Hematopoietic multipotent progenitor cell treated with erythropoietin and hydrocortisone succinate and interleukin-3 and kit ligand, for 15 days (in vitro differentiated cells): ENCODE results near the gene KCTD18.

ENCODE experiments used
- DNase-seq: peaks from one replicate; pipeline ENCODE4 v3.0.0-alpha.2; 2015; ENCODE audit warnings: low spot score

The KCTD18 gene

DNA sequence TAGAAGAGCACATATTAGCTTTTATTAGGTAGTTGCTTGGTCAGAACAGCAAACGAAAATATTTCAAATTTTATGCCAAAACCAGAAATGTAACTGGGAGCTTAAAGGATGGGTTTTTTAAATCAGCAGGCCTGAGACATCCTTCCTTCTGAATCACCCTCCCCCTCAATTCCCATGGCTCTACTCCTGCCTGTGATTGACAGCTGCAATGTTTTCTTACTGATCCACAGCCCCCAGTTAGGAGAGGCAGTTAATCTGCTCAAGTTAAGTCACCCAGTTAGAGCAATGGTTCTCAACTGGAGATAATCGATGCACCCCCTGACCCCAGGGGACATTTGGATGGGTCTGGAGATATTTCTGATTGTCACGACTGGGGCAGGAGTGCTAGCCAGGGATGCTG, 24.9 kb downstream of the KCTD18 start:
- no peak for DNase-seq

DNA sequence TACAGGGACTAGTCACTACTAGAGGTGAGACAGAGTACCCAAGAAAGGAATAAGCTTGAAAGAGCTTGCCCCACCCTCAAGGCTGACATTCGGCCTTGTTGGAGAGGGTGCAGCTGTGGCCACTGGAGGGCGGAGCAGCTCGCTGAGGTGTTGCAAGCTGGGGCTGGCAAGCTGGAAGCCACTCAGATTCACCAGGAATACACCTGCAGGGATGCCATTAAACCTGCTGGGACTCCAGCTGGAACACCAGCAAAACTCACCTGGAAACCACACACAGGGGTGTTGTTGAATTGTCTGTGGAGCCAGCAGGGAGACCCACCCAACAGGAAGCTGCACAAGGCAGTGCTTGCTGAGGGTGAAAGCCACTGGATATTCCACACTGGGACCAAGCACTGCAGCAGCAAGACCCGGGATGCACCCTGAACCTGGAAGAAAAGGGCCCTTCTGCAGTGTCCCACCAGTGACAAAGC, 26.1 kb downstream of the KCTD18 start:
- DNase-seq = peak; percentile 11

DNA sequence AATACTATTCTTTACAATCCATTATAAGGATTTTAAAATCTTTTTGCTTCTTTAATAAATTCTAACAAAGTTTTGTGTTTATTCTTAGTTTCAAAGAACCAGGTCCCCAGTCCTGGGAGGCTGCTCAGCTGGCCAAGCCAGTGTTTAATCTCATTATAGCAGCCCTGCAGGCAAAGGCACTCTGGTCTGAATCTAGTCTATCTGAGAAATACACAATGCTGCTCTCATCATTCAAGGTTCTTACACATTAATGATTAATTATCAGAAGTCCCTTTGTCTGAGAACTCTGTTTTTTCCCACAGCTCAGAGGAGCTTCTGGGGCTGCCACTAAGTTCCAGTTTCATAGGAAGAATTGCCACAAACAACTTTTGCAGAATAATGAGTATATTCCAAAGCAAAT, 27.7 kb downstream of the KCTD18 start:
- no peak for DNase-seq

DNA sequence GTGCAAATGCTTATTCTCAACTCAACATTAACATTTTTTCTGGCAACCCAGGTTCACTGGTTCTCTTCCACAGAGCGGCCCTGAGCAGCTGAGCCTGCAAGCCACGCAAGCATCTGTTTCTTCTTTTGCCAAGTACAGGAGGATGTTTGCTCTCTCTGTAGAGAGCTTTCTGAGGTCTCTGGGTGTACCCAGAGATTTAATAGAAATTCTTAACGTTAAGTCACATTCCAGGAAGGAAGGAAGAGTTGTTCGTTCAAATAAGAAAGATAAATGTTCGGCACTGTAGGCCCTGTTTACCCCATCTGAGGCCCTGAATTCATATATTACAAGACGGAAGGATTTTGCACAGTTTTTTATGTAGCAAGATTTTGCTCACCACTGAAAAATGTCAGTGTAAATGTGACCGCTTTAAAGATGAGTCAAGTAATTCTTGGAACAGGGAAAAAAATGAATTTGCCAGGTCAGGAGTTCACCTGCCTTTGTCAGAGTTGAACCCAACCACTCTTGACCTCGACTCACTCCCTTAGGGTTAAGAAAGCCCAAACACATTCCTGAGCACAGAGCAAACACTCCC, 30.1 kb downstream of the KCTD18 start:
- DNase-seq = no peak

DNA sequence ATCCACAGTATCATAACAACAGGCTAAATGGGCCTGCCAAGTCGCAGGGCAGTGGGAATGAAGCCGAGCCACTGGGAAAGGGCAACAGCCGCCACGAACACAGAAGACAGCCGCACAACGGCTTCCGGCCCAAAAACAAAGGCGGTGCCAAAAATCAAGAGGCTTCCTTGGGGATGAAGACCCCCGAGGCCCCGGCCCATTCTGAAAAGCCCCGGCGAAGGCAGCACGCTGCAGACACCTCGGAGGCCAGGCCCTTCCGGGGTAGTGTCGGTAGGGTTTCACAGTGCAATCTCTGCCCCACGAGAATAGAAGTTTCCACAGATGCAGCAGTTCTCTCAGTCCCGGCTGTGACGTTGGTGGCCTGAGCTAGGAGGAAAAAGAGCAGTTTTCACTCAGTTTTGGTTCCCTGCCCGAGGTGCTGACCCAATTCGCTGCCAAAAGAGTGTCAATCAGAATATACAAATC, 32.2 kb downstream of the KCTD18 start:
- no peak for DNase-seq

DNA sequence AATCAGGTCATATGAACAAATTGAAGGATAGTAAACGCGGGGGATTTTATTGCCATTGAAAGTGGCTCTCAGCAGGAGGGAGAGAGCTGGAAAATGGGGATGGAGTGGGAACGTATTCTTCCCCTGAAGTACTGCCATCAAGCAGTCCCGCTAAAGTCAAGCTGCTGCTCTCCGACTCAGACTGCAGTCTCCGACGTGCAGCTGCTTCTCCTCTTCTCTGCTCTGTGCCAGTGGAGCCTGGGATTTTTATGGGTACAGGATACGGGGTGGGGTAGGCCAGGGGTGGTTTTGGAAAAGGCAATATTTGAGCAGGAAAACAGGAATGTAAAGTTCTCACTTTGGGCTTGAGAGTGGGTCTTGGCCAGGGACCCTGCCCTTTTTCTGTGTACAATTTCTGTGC, 33.0 kb downstream of the KCTD18 start:
- DNase-seq = no peak

DNA sequence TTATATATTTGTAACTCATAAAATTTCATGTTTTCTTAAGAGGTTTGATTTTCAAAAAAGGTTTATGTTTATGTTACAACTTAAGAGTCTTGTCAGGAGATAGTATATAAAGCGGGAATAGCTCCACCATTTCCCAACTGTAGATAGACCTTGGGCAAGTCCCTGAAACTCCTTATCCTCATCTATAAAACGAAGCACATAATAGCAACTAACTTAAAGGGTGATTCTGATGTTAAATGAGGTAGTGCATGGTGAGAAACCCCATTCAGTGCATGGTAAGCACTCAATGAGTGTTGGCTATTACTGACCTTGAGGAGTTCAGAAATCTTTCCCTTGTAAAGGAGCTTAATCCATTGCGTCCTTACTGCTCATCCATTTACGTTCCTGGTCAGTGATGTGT, 34.1 kb downstream of the KCTD18 start:
- DNase-seq = no peak

DNA sequence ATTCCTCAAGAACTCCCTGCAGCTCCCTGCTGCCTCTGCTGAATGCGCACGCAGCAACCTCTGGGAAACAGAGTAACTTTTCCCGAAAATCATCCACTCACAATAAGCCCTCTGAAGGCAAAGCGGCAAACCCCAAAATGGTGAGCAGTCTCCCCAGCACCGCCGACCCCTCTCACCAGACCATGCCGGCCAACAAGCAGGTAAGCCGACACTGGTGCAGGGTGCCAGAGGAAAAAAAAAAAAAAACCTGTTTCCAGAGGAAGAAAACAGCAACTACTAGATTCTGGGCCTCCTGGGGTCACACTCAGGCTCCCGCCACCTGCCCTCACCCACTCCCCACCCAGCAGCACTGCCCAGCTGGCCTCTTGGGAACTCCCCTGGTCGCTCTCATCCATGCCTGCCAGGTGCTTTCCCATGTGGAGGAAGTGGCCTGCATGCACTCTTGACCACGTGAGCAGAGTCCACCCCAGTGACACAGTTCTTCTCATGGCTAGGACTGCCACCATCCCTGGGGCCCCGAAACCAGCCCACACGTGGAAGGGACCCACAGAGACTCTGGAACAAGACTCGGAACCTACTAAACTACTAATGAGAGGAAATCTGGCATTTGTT, 36.9 kb downstream of the KCTD18 start:
- DNase-seq = no peak

DNA sequence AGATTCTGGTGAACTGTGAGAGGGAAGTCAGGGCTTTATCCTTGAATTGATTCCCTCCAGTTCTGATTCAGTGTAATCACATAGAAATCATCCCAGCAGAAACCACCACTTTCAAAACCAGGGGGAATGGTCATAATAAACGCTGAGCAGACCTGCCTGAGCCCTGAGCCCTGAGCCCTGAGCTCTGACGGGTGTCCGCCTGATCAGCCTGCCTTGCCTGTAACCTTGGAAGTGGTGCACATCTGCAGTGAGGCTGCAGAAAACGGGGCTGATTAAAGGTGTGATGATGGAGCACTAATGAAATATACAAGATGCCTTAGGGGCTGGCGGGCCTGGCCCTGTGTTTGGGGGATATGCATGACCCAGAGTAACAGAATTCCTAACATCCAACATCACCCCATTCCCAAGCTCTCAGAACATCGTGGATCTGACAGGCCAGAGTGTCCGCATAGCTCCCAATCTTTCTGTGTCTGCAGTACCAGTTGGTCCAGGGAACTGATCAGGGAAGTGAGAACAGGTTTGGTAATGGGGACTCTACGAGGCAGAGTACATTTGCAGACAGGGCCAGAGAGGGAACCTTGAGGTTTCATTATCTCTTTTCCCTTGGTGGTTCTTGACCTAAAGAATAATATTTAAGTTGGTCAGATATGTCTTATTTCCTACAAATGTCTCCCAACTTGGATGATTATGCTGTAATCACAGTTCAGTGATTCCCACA, 37.8 kb downstream of the KCTD18 start:
- DNase-seq = no peak

DNA sequence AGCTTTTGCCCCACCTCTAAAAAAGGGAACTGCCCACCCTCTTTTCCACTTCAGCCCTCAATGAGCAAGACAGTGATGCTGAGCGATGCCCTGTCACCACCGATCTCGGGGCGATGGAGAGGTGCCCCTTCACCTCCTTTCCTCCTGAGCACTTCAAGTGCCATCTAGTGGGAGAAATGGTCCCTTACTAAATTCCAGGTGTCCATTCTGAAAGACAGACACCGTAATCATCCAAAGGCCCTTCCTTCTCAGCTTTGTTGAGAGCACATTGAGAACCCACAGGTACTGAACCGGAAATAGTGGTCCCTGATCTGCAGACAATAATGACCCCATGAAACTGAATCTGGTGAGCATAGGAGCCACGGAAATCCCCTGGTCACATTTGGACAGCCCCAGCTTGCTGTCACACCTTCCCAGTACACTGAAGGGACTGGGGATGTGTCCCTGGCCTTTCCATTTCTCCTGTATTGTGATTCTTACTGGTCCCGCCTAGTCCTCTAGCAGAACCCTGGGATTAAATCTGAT, 38.5 kb downstream of the KCTD18 start:
- DNase-seq = no peak

DNA sequence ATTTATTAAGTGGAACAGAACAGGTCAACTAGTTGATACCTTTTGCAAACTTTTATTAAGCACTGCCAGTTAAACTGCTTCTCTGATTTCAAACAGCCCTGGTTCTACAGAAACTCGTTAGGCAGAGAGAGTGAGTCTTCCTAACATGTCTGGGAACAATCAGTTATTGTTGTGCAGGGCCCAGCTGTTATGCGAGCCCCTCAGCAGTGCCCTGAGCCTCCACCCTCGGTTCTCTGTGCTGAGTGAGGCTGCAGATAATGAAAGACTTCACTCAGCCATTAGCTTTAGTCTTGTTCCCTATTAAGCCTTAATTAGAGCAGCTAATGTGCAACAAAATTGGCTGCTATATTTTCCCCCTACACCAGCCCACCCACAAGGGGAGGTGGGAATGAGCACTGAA, 39.6 kb downstream of the KCTD18 start:
- no peak for DNase-seq

DNA sequence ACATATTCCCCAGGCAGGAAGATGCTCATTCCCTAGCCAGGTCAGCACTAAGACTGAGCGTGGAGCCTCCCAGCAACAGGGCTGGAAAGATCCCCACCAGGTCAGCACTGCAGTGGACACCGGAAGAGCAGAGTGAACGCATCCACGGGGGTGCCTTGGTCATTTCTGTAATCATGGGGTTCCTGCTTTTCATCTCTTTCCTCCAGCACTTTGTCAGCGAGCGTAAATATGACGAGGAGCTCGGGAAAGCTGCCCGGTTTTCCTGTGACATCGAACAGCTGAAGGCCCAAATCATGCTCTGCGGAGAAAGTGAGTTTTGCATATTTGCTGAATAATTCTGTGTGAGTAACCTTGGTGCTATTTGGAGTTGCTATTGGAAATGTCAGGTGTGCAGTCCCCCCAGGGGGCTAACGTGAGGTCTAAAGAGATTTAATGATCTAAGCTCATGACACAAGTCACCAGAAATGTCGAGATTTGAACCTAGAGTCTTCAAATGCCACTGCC, 40.1 kb downstream of the KCTD18 start:
- DNase-seq = no peak

DNA sequence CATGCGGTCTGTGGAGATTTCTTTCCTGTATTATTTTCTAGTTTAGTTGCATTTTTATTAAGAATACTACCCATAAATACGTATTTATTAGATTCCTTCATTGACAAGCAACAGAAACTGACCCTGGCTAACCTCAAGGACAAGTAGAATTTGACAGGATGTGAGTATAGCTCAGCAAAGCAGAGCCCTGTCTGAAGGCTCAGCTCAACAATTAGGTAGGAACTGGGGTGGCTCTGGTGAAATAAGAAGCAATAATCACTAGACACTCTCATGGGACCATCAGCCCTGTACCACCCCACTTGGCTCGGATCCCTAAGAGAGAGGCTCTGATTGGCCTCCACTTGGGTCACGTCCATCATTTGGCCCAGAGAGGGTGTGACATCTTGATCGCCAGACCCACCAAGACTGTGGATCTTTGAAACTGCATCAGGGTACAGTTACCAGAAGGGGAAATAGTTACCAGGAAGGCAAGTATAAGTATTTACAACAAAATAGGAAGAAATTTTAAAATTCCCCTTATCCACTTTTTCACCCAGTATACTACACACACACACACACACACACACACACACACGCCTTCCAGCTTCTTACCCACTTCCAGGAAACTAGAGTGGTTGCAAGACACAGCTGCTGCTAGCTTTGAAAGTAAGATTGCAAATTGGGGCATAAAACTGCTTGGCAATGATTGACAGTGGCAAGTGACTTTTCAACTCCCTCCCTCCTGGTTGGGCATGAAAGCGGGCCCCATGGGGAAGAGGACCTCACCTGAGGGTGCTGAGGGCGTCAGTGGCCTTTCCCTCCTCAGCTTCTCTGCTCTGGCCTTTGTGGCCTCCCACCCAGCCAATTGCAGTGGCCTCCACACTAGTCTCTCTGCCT, 41.8 kb downstream of the KCTD18 start:
- DNase-seq = no peak

DNA sequence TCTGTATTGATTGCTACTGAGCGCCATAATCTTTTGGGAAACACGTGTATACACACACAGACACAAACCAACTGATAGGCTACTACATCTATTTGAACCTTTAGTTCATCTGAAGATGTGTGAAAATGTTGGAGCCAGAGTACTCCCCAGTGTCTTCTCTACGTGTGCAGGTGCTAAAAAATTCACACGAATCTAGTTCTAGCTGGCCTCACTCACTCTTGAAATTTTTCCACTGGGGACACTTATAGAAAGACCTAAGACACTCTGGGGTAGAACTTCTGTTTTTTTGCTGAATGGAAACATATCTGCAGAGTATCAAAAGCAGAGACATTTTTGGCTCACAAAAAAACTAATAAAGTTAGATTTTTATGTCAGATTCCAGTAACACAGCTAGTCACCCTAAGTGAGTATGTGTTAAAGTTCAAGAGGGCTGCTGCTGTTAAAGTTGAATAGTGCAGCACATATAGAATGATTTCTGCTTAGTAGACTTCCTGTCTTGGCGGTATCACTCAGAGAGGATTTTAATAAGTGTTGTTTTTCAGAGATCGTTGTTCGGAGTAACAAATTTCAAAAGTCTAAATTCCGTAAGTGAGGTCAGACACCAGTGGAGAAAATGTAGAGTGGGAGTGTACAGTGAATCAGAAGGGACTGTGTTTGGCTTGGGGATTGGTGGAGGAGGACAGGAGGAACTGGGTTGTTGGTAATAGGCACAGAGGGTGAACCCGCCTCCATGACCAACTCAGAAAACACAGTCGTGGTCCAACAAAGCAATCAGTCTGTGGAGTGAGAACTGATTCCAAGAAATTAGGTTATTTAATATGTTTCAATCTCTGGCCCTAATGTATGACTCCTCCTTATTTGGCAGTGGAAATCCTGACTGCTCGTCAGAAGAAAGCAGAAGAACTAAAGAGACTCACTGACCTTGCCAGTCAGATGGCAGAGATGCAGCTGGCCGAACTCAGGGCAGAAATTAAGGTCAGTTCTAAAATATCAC, 43.1 kb downstream of the KCTD18 start:
- DNase-seq = no peak

DNA sequence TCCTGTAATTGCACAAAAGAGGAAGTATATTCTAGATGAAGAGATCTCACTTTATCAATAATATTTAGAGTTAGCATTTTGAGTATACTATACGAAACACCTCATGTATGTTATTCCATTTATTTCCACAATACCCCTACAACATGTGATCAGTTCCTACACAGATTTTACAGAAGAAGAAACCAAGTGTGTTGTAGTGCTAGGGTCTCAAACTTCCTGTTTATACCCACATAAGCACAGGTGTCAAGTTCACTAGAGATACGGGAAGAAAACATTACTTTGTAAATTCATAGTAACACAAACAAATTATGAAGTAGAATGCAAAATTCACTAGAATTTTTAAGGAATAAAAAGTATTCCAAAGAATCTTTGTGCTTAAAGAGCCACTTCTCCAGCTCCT, 46.4 kb downstream of the KCTD18 start:
- DNase-seq = no peak

DNA sequence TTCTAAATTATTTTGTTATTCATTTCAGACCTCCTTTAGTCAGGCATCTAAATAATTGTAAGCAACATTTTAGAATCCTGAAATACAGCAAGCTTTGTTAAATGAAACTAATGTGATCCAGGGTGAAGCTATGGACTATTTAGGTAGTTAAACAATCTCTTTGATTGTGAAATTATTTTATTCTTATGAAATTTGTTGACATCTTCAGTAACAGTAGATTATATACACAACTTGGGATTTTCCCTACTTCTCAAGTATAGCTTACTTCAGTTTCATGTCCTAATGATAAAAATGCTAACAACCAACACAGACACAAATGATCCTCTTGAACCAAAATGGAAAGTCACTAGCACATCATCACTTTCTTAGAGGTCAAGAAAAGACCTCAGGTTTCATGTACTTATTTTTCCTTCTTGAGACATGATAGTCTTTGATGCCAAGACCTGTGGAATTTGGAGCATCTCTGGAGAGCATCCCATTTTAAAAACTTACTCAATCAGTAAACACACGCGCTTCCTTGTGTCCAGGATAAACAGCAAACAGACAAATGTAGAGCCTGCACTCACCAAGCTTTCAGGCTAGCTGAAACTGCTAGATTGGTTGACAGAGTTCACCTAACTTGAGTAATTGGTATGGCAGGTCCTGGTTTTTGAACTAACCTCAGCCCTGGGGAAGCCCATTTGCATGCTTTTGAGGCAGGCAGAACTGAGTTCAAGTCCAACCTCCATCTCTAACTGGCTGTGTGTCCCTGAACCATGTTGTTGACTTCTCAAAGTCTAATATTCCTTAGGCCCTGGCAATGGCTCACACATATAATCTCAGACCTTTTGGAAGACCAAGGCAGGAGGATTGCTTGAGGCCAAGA, 47.8 kb downstream of the KCTD18 start:
- DNase-seq = no peak

DNA sequence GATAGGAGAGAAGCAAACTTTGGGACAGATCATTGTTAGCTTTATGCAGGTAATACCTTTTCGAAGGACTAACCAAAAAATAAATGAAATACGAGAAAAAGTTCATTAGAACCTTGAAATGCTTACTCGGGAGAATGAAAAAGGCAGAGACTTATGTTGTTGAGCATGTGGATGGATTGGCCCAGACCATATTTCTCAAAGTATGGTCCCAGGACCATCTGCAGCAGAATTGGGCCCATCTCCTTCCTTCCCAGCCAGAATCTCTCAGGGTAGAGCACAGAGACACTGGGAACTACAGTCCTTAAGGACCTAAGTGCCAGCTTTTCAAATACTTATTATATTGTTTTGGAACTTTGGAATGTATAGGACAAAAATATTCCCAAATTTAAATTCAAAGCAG, 50.8 kb downstream of the KCTD18 start:
- DNase-seq = no peak

DNA sequence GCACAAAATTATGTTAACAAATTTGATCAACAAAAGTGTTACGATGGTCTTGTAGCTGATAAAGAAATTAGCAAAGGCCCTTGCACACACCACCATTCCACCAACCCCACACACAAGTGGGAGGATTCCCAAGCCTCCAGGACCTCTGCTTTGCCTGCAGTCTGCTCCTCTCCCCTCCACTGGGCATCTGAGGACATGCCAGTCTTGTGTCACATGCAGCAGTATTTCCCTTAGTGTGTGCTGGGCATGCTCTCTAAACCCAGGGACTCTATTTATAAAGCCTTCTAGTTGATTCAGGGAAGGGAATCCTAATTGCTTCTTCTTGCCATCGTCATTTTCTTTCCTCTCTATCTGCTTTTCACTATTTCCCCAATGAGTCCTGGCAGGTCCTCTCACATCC, 53.3 kb downstream of the KCTD18 start:
- no peak for DNase-seq

DNA sequence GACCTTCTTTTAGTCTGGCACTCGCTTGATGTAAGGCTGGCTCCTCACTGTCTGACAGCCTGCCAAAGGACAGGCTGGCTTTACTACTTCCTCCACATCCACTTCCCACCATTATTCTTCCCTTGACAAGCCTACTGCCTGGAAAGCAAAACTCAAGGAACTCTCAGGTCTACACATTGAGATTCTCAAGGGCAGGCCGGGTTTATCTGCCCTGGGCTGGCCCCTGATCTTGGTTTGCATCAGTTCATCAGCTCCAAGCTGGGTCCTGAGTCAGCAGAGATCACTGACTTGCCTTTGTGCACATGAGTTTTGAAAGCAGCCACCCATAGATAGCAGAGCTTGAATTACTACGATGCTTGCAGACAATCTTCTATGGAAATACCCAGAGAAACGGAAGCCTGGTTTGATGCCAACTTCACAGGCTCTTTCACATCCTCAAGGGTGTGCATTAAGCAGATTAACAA, 53.9 kb downstream of the KCTD18 start:
- no peak for DNase-seq
